AG10803 (cell line): ENCODE measurements around the gene DNMT3B.

Experiments used
- DNase-seq: peaks from one replicate; pipeline ENCODE4 v3.0.0; 2010; ENCODE audit warnings: low read depth
- H3K4me3 ChIP-seq: 2 replicates; pipeline ENCODE4 v1.5.1; 2011; ENCODE audit warnings: mild to moderate bottlenecking, low read length, control low read depth
- TF ChIP-seq, protein P1 (sequence below): conservative IDR thresholded peaks from 2 replicates; pipeline ENCODE4 v1.5.1; 2011; ENCODE audit warnings: mild to moderate bottlenecking, low read length, control low read depth, inconsistent platforms

DNMT3B gene

DNA sequence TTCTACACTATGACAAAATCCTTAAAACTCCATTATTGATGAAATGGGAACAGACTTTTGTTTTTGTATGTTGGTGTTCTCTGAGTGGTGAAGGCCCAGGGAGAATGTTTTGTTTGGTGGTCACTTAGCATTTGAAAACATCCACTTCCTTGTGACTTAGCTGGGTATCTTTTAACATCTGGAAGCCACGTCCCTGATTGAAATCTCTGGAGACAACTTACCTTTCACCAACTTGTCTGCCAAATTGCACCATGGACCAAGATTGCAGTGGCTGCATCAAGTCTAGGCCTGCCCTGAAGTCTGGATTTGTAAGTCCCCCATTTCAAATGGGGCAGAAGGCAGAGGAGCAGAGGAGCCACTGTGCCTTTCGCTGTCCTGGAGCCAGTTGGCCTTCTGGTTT, 96.0 kb downstream of the DNMT3B start:
- TF ChIP-seq, protein P1, sequence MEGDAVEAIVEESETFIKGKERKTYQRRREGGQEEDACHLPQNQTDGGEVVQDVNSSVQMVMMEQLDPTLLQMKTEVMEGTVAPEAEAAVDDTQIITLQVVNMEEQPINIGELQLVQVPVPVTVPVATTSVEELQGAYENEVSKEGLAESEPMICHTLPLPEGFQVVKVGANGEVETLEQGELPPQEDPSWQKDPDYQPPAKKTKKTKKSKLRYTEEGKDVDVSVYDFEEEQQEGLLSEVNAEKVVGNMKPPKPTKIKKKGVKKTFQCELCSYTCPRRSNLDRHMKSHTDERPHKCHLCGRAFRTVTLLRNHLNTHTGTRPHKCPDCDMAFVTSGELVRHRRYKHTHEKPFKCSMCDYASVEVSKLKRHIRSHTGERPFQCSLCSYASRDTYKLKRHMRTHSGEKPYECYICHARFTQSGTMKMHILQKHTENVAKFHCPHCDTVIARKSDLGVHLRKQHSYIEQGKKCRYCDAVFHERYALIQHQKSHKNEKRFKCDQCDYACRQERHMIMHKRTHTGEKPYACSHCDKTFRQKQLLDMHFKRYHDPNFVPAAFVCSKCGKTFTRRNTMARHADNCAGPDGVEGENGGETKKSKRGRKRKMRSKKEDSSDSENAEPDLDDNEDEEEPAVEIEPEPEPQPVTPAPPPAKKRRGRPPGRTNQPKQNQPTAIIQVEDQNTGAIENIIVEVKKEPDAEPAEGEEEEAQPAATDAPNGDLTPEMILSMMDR = no peak
- DNase-seq = peak; percentile 11
- no peak overlapping the region for H3K4me3 ChIP-seq
